ENCODE data around the gene ZNF664.
"Not testable (repeated sequence)": the region's sequence is repeated elsewhere in the genome, so short reads cannot be mapped to it uniquely, and the experiment has no call there.

The ZNF664 gene

DNA sequence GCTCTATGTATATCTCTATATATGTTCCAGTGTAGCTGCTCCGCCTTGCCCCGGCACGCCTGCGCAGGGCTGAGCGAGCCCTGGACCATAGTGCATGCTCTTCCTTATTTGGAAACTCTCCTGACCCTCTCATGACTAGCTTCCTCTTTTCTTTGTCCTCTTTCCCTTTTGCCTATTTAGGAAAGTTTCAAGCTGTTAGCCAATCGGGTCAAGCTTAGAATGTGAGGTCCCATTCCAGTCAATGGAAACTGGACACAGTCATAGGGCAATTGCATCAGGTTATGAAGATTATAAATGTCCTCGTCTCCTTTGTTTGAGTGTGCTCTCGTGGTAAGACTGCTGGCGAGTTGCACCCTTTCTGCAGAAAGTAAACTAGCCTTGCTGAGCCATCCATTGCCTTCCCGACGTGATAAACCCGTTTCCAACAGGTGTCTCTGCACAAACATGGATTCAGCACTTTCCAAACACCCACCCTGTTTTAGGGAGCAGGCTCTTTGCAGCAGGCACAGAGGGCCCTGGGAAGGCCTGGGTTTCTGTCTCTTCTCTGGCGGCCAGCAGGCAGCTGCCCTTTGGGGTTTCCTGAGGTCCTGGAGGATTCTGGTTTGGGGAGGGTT lies 31.3 kb upstream of the ZNF664 start:
- no peak for ATAC-seq
- no peak for DNase-seq

DNA sequence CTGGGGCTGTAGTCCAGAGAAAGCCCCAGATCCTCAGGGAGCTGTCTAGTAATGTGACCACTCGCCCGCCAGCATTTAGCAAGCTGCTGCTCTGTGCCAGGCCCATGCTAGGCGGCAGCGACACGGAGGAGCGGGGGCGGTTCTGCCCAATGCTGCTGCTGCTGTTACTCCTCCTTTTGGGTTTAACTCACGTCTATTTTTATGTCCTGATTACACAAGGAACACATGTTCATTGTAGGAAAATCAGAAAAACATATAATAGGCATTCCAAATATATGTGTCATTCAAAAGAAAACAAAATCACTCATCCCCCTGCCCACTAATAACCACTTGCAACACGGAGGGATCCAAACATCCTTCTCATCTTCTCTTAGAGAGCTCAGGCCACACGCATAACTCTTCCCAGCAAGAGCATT lies 30.8 kb upstream of the ZNF664 start:
- DNase-seq (no peak), ATAC-seq (no peak)

DNA sequence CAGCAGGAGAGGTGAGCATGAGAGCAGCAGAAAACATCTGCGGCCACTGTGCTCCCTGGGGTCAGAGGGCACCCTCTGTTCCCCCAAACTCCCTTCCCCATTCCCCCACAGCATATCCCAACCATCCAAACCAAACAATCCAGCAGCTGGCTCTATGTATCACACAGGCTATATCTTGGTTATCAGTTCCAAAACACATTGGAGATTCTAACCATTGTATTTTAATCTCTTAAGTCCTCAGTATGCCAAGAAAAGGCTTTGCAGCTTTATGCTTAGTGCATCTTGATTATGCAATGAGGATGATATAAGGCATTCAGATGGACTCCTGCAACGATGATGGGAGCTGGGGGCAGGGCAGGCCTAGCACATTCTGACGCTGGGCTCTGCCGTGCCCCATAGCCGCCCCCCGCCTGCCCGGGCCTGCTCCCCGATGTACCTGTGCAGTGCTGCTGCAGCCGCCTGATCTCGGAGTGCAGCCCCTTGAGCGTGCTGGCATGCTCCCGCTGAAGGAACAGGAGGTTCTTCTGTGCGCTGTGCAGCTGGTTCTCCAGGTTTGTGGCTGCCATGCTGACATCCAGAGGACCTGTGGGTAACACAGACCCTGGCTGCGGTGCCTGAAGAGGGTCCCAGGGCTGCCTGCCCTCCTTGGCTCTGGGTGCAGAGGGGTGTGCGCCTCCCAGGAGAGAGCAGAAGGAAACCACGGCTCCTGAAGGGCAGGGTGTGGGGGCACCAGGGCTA lies 29.9 kb upstream of the ZNF664 start:
- no peak for ATAC-seq
- no peak for DNase-seq

DNA sequence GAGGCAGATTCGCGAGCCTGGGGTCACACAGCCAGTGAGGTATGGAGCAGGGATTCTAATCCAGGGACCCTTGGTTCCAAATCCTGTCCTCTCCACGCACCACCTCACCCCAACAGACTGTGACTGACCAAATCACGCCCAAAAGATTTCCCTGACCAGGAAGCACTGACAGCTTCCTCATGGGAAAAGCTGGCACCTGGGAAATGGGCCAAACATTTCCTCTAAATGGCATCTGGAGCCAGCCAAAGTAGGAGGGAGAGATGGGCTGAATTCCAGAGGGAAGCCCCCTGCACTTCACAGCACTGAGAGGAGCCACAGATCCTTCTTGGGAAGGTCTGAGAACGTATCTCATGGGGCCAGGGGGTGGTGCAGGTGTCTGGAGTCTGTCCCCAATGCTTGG lies 29.2 kb upstream of the ZNF664 start:
- DNase-seq (no peak), ATAC-seq (no peak)

DNA sequence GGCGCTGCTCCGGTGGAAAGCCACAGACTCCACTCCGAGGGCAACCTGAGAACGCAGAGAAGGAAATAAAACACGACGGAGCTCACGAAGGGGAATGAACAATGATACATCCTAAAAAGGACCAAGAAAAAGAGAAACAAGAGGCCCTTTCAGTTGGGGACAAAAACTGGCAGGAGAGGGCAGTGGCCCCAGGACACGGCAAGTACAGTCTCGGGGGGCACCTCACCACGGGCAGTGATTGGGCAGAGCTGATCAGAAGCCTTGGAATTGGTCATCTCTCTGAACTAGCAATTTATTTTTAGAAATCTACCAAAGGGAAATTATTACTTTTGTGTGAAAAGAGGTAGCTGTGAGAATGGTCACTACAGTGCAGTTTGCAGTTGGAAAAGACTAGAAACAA lies 28.3 kb upstream of the ZNF664 start:
- DNase-seq (no peak), ATAC-seq (no peak)

DNA sequence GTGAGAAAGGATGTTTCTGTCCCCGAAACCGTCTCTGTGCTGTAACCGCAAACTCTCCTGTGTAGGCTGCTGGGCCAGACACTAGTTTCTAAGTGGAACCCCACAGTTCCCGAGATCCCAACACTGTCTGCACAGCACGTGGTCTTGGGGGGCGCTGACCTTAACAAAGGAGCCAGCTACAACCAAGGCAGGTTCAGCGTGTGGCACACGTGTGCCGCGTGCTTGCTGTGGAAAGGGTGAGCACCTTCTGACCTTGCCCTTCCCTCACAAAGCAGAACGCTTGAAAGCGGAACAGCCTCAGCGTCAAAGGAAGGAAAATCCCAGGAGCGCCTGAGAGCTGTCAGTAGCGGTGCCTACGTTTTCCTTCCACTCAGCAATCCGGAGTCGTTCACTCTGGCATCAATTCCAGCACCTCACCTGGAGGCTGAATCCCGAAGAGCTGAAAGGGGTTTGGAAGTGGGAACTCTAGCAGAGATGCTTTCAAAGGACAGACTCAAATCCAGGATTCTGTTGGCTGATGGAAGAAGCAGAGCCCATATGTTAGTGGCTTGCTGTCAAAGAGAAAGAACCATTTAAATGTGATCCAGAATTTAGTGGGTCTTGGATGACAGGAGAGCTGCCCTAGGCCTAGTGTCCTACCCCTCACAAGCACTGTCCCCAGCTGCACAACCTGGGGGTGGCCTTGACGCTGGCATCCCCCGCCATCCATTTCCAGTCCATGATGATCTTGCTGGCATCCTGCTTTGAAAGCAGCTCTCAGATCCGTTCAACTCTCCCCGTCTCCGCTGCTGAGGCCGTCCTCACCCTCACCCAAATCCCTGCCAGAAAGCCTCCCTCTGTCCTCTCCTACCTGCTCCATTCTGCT lies 27.5 kb upstream of the ZNF664 start:
- ATAC-seq (no peak), DNase-seq (no peak)

DNA sequence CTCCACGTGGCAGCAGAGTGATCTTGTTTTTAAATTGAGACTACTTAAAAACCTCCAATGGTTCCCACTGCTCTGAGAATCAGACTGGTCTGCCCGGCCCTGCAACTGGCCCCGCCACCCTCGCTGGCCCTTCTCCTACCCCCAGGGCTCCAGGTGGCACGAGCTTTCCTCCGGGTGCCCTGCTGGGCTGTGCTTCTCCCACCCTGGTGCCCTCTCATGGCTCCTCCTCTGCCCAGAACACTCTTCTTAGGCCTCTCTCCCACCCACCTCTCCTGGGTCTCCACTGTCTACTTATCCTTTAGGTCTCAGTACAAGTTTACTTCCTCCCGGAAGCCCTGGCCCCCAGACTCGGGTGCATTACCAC lies 26.9 kb upstream of the ZNF664 start:
- ATAC-seq (no peak), DNase-seq (no peak)

DNA sequence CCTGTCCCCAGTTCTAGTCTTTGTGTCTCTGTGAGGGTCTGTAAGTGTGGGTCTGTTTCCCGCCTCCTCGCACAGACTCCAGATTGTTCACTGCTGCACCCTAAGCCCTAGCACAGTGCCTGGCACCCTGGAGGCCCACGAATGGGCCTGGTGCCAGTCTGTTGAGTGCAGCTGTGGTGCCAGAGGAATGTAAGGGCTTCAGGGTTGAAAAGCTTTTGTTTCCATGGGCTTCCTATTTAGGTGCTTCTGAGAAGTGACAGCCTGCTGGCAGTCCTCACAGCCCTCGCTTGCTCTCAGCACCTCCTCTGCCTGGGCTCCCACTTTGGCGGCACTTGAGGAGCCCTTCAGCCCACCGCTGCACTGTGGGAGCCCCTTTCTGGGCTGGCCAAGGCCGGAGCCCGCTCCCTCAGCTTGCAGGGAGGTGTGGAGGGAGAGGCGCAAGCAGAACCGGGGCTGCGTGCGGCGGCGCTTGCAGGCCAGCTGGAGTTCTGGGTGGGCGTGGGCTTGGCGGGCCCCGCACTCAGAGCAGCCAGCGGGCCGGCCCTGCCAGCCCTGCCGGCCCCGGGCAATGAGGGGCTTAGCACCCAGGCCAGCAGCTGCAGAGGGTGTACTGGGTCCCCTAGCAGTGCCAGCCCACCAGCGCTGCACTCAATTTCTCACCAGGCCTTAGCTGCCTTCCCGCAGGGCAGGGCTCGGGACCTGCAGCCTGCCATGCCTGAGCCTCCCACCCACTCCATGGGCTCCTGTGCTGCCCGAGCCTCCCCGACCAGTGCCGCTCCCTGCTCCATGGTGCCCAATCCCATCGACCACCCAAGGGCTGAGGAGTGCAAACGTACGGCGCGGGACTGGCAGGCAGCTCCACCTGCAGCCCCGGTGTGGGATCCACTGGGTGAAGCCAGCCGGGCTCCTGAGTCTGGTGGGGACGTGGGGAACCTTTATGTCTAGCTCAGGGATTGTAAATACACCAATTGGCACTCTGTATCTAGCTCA lies 26.2 kb upstream of the ZNF664 start:
- not testable (repeated sequence) for ATAC-seq, DNase-seq

DNA sequence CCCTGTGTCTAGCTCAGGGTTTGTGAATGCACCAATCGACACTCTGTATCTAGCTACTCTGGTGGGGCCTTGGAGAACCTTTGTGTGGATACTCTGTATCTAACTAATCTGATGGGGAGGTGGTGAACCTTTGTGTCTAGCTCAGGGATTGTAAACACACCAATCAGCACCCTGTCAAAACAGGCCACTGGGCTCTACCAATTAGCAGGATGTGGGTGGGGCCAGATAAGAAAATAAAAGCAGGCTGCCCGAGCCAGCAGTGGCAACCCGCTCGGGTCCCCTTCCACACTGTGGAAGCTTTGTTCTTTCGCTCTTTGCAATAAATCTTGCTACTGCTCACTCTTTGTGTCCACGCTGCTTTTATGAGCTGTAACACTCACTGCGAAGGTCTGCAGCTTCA lies 25.5 kb upstream of the ZNF664 start:
- not testable (repeated sequence) for DNase-seq, ATAC-seq

DNA sequence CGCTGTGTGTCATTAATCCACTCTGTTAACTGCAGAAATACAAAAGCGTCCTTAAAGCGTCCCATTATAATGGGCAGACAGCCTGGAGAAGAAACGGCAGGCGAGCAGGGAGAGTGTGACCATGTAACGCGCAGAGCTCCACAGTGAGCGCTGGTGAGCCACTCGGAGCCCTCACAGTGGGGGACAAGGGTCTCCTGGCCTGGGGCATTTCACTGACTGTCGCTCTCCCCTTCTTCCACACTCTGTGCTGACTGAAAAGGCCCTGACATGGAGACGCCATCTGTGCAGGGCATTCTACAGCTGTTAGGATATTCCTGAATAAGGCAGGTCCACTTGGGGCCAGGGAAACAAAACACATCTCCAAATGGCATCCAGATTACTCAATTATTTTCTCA lies 24.6 kb upstream of the ZNF664 start:
- no peak for DNase-seq
- ATAC-seq = no peak

DNA sequence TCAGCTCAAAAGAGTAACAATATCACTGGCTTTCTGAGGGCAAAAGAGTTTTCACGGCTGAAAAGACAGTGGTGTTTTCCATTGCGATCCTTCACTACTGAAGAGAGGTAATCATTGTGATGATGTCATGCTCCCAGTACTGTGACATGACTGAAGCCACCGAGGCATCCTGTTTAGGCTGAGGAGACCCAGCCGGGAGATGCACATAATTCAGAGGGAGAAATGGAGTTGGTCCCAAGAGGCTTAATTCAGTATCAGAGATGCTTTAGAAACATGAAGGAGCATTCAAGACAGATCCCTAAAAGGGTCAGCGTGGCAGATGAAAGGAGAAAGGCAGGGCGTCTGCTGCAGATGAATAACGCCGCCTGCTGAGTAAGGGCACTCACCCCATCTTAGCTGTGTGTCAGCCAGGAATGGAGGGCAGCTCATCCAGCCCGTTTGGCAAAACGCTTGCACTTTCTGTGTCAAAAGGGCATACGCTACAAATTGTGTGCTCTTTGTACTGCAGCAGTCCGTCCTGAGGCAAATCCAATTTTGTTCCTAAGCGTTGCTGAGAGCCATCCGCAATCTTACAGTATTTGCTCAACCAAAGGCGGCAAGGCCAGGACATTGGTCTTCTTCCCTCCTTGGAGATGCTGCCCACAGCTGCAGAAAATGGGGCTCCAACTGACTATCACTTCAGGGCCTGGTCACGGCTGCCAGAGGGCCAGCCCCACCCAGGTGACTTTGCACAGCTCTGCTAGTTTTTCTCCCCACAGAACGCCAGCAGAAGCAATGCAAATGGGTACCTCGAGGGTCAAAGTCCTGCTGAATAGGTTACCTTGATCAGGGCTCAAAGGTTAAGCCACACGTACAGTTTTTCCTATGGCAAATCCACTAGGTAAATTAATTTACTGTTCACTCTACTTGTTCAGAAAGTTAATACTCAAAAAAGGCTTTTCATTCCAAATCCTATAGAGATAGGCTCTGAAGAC lies 23.9 kb upstream of the ZNF664 start:
- DNase-seq = no peak
- no peak for ATAC-seq

DNA sequence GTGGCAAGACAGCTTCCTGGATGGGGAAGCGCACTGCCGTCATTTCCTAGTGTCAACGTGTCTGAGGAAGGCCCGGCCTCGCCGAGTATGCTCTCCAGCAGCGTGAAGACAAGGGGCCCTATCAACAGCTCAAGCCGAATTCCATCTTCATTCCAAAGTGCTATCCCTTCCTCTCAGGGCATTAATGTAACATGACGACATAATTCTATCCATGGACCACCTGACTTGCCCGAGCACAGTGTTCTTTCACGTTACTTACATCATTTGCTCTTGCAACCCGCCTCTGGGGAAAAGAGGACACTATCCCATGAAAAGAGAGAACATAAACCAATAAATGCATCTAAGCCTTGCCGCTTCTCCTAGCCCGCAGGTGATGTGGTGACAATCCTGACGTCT lies 23.2 kb upstream of the ZNF664 start:
- ATAC-seq (no peak), DNase-seq (no peak)

DNA sequence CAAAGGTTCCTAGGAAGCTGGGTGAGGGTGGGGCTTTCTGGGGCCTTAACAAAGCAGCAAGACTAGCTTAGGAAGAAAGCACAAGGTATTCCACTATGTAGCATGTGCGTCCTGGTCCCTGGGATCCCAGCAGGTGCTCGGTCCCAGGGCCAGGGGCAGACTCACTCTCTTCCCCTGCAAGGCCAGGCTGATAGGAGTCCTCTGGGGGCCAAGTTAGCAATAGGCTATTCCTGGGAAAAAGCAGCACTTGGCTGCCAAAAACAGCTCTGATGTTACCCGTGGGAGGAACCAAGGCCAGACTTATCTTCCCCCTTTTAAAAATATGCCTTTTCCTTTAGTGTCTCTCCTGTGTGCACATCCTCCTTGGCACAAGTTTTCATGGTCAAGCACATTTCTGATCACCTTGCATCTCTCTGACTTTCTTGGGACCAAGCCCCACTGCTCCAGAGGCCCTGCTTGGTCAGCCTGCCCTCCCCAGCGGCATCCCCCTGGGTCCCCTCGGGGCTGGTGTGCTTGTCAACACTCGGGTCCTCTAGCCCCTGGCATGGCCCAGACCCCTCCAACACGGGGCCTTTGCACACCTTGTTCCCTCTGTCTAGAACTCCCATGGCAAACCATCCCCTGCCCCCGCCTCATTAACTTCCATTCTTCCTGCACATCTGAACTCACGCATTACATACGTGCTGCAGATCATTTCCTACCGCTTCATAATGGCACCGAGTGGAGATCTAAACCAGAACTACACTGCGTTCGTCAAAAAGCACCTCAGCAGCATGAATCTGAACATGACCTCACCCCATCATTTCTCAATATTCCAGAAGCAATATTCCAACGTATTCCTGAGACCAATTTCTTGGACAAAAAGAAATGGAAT lies 22.3 kb upstream of the ZNF664 start:
- ATAC-seq = no peak
- DNase-seq = no peak

DNA sequence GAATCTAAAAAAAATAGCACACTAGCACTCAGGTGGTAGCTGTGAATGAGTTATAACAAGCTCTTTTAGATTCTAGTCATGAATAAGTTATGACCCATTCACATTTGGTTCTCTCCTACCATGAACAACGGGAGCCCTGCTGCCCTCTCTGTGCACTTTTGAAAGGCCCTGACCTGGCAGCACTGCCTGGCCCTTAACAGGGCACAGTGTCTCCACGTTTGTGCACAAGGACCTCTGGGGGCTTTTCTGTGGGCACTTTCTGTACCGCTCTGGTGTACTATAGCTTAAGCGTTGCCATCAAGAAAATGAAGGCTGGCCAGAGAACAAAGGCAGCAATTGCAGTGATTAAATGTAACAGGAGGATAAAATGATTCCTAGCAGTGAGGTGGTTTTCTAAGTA lies 21.5 kb upstream of the ZNF664 start:
- ATAC-seq (no peak), DNase-seq (no peak)

DNA sequence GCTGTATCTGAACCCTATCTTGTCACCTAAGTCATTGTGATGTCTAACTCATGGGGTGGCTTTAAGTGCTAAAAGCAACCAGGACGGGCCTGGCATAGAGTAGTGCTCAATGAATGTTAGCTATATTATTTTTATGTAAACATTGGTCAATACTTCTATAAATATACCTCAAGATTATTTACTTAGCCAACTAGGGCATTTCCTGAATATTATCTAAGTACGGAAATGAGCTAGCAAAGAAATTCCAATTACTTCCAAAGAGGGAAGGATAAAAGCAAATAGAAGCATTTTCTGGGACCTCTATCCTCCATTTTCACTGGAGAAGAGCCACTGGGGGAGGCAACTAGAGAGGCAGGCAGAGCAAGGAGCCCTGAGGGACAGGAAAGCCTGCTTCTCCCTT lies 21.0 kb upstream of the ZNF664 start:
- DNase-seq (no peak), ATAC-seq (no peak)

DNA sequence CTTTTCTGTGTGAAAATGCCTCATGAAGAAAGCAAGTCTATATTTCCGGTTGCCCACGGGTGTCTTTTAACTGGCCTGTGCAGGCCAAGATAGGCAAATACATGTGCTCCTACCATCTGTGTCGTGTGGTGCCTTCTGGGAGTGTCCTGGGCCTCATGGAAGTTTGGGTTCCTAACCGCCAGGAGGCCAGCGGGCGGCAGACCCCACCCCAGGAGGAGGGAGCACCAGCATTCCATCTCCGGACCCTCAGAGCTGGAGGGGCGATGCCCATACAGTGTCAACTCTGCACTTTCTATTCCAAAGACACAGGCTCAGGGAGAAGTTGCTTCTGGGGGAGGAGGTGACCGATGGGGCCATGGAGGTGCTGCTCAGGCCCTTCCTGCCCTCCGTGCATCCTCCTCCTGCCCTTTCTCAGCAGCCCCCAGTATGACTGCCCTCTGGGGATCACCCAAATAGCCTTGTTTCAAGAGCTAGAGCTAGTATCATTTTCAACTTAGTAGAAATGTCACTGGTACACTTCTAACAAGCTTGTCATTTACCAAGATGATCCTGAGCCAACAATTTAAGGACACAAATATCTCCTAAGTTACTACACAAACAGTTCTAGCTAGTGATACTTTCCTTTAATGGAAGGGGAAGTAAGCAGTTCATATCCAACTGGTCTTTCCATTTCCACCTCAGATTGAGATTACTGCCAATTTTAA lies 18.2 kb upstream of the ZNF664 start:
- no peak for ATAC-seq

DNA sequence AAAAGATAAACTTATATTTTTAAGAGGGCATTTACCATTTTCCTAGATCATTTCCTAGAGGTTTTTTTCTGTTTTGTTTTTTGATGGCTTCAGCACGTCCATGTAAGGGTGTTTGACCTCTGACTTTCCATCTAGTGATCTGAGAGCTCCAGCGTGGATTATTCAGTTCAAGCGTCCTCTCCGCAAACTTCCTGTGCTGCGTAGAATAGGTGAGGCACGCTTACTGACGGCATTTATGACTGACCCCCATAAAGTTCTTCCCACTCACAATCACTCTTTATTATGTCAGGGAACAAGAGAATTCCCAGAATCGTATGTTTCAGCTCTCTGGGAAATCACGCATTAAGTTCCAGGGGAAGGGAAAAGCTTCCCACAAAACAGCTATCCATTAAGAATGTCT lies 16.8 kb upstream of the ZNF664 start:
- ATAC-seq = no peak
- DNase-seq = no peak

More for the DNA sequence above, 18.2 kb upstream of the ZNF664 start:
- no peak for DNase-seq

DNA sequence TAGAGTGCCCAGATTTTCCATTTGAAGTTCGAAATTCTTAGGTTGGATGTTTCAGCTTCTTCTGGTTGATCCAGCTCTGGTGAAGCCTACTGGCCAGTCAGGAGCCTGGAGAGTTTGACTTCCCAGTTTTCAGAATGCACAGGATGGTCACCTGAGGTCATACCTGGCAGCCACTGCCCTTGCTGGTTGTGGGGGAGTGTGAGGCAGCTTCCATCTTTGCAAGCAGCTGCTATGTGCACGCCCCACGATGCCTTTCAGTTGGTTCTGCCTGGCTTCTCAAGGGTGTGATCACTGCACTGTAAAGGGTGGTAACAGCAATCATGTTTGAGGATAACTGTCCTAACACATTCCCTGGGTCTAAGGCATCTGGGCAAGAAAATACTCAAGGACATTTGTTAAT lies 15.8 kb upstream of the ZNF664 start:
- no peak for ATAC-seq
- DNase-seq = no peak

DNA sequence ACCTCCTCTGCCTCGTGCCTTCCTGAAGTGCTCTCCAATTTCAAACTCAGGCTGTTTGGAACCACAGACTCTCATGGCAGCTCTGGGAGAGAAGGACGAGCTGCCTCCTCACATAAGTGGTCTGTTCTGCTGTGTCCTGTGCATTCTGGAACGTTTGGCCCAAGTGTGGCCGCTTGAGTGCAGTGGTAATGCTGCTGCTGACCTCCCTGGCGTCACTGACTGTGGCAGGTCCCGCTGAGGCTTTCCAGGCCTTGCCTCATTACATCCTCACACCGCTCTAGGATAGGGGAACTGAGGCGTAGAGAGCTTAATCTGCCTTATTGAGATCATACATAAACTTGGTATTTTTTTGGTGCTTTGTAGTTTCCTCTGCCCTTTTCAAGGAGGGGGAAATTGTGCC lies 14.6 kb upstream of the ZNF664 start:
- DNase-seq (no peak), ATAC-seq (no peak)
